Measurements from ENCODE around the gene SPECC1. TPM values are rescaled to one million over a fixed set of nuclear protein-coding genes. Genes with fewer than 3 reads are reported as not detected.

SPECC1 gene
- total and polyA plus RNA-seq, 10 of the 15 experiments (the other 5 are each of a cell fraction or from before 2014, with no cell fraction given), result 6.4 to 40.6 (median 23.9) TPM

- Histone ChIP-seq H3K27me3 (replicated peaks in 1 of 2; ENCODE audit: control insufficient read depth in 2 of 2, insufficient read depth in 2 of 2, low read length in 1 of 2) (no peaks in the 10 kb centered on the region), H3K27ac (ENCODE audit: control insufficient read depth, insufficient read depth) (no peak overlapping the region), H3K4me2 (ENCODE audit: control insufficient read depth, insufficient read depth) (no peak overlapping the region), H4K20me1 (ENCODE audit: control insufficient read depth, insufficient read depth) (no peaks in the 10 kb centered on the region), H3K79me2 (ENCODE audit: control insufficient read depth, insufficient read depth, low read length) (peaks cover 1% of the 10 kb centered on the region; the same call in 1 of the 2 replicates), H3K9me3 (replicated peaks; ENCODE audit: control insufficient read depth, insufficient read depth, low read length) (no peaks in the 10 kb centered on the region), H3K36me3 (ENCODE audit: control insufficient read depth in 2 of 2, insufficient read depth in 2 of 2, low read length in 1 of 2) (no peaks in the 10 kb centered on the region), H2AFZ (ENCODE audit: control insufficient read depth, low read depth, low read length) (no peak overlapping the region), H3K9ac (ENCODE audit: control insufficient read depth, insufficient read depth, low read length) (no peak overlapping the region), H3K4me1 (ENCODE audit: control insufficient read depth, insufficient read depth, low read length) (peaks cover 3% of the 10 kb centered on the region), H3K4me3 (no peak overlapping the region)
- FAIRE-seq (no peak), ATAC-seq (no peak), DNase-seq (ENCODE audit: low read depth, low spot score) (no peak)
- no TSS peak for BruUV-seq (replicated peaks)
- in situ Hi-C loops (cut with MboI), result no loop called here
- POLR2A ChIA-PET, result interaction anchor here (0.6 kb wide), 1 partner anchor 11 kb away, joined by 3 read pairs; no protein-coding TSS in a partner anchor
- intact Hi-C loops (cut with micrococcal nuclease; ENCODE audit: unreplicated experiment), result no loop called here
- SMC1A ChIA-PET (ENCODE audit: uncharacterized antibody, unreplicated experiment), result interaction anchor here (1.4 kb wide), 1 partner anchor 43 kb away, joined by 3 read pairs; no protein-coding TSS in a partner anchor
- CTCF ChIA-PET, result no interaction called here
- WGBS (ENCODE audit: insufficient coverage, insufficient replicate concordance, low lambda C conversion rate, missing lambda C conversion rate), result 100% methylated on average over 2 of the region's 2 CpGs
- RAD21 ChIA-PET (ENCODE audit: unreplicated experiment), result no interaction called here
- TF ChIP-seq TAF1 (IDR thresholded peaks at IDR 0.05; ENCODE audit: borderline replicate concordance, low read depth, low read length) (no peak), SIX5 (IDR thresholded peaks at IDR 0.05; ENCODE audit: low read depth, low read length, severe bottlenecking) (no peak), BCL3 (IDR thresholded peaks at IDR 0.05; ENCODE audit: borderline replicate concordance, insufficient read depth, low read depth, low read length, poor library complexity, severe bottlenecking) (no peak), ZZZ3 (IDR thresholded peaks at IDR 0.05; ENCODE audit: control insufficient read depth, insufficient read length, low read depth) (no peak), ZNF384 (IDR thresholded peaks at IDR 0.05; ENCODE audit: borderline replicate concordance, low read depth, low read length) (no peak), NFYA (IDR thresholded peaks at IDR 0.05; ENCODE audit: borderline replicate concordance, low read depth, low read length) (no peak), E2F4 (IDR thresholded peaks at IDR 0.05; ENCODE audit: low read depth, low read length) (no peak), SUZ12 (IDR thresholded peaks at IDR 0.05; ENCODE audit: unreplicated experiment) (no peak), NFIC (IDR thresholded peaks at IDR 0.05; ENCODE audit: low read depth, low read length) (no peak), CREM (IDR thresholded peaks at IDR 0.05; ENCODE audit: low read depth) (no peak), FOS (IDR thresholded peaks at IDR 0.05; ENCODE audit: borderline replicate concordance, extremely low read depth, insufficient read length) (no peak), PML (IDR thresholded peaks at IDR 0.05; ENCODE audit: low read length) (no peak), HDAC2 (IDR thresholded peaks at IDR 0.05) (no peak), PAX8 (IDR thresholded peaks at IDR 0.05) (no peak), ATF7 (IDR thresholded peaks at IDR 0.05; ENCODE audit: low read depth) (no peak), REST (IDR thresholded peaks at IDR 0.05; ENCODE audit: low read depth, low read length) (no peak), TARDBP (IDR thresholded peaks at IDR 0.05; ENCODE audit: borderline replicate concordance) (no peak), MTA2 (IDR thresholded peaks at IDR 0.05; ENCODE audit: low read depth) (no peak)
- TF ChIP-seq, protein P1, sequence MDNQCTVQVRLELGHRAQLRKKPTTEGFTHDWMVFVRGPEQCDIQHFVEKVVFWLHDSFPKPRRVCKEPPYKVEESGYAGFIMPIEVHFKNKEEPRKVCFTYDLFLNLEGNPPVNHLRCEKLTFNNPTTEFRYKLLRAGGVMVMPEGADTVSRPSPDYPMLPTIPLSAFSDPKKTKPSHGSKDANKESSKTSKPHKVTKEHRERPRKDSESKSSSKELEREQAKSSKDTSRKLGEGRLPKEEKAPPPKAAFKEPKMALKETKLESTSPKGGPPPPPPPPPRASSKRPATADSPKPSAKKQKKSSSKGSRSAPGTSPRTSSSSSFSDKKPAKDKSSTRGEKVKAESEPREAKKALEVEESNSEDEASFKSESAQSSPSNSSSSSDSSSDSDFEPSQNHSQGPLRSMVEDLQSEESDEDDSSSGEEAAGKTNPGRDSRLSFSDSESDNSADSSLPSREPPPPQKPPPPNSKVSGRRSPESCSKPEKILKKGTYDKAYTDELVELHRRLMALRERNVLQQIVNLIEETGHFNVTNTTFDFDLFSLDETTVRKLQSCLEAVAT (IDR thresholded peaks at IDR 0.05), result no peak
Observed at GRCh38 chr17:20172376-20172775, 163.2 kb downstream of the SPECC1 start.
